K562 (cell line): Measurements from ENCODE around the gene PRKCG.

Experiments used
- EP300 ChIP-seq: IDR thresholded peaks from 2 replicates; pipeline ENCODE4 v1.6.1; 2012; ENCODE audit warnings: low read length, improper control_type of control experiment
- EZH2 ChIP-seq: IDR thresholded peaks from 2 replicates; pipeline ENCODE4 v1.6.1; 2012; ENCODE audit warnings: low read depth, mild to moderate bottlenecking, inconsistent platforms, low read length, borderline replicate concordance
- HIVEP1 ChIP-seq: fragments of 250-450 bp; sonication (Bioruptor Pico); IDR thresholded peaks from 2 replicates; pipeline ENCODE4 v1.4.0; 2020; ENCODE audit warnings: mild to moderate bottlenecking
- HNRNPK ChIP-seq: fragments of 200-400 bp; formaldehyde crosslinking; IDR thresholded peaks from one replicate; pipeline ENCODE4 v1.6.1; 2018; ENCODE audit warnings: mild to moderate bottlenecking, low read depth, low read length; ENCODE audit not compliant: poor library complexity, severe bottlenecking
- MAFF ChIP-seq: IDR thresholded peaks from 2 replicates; pipeline ENCODE4 v1.6.1; 2012; ENCODE audit warnings: low read length, improper control_type of control experiment
- POLR3A ChIP-seq: IDR thresholded peaks from 2 replicates; pipeline ENCODE4 v1.6.1; 2011; ENCODE audit warnings: borderline replicate concordance, mild to moderate bottlenecking, moderate library complexity; ENCODE audit not compliant: insufficient read length, insufficient read depth; ENCODE audit errors: extremely low read depth
- SIRT6 ChIP-seq: IDR thresholded peaks from one replicate; pipeline ENCODE4 v1.6.1; 2012; ENCODE audit warnings: low read depth, mild to moderate bottlenecking, control low read depth, inconsistent platforms, low read length, moderate library complexity
- ZNF707 ChIP-seq: fragments of 250-450 bp; sonication (Bioruptor Pico); conservative IDR thresholded peaks from 2 replicates; pipeline ENCODE4 v1.8.0; 2022; ENCODE audit warnings: inconsistent platforms, mild to moderate bottlenecking, moderate library complexity
- TF ChIP-seq, protein P1 (sequence below): sonication (generic); formaldehyde crosslinking; IDR thresholded peaks from 2 replicates; pipeline ENCODE4 v1.8.0; 2022; ENCODE audit warnings: missing genetic modification reagents, mild to moderate bottlenecking, moderate library complexity, borderline replicate concordance

DNA sequence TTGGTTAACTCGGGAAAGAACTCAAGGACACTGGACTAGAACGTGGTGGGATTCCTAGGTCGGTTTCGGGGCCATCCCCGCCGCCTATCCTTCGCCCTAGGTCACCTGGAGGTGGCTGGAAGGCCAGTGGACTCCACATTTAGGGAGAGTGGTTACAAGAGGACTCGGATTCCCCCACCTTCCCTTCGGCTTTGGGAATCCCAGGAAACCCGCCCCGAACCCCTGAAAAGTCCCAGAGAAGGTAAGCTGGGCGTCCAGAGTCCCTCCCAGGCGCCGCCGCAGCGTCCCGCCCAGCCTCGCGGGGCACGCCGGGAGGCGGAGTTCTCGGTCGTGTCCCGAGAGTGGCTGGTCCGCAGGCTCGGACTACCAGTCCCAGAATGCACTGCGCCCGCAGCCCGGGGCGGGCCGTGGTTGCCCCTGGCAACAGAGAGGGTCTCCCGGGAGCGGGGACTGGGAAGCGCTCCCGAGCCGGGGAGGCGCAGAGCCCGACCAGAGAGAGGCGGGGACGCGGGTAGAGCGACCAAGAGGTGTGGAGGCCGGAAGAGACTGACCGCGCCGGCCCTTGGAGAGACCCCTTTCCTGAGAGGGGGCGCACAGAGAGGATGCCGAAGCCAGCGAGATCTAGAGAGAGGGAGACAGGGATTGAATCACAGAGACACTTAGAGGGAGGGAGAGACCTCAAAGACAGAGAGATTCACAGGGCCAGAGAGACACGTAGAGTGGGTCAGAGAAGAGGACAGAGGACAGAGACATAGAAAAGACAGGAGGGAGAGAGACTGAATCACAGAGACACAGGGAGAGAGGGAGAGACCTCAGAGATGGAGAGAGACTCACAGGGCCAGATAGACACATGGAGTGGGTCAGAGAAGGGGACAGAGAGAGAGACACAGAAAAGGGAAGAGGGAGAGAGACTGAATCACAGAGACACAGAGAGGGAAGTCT, 2.6 kb upstream of the PRKCG start:
- TF ChIP-seq POLR3A (no peak), HIVEP1 (CRISPR knock-in tag) (no peak), EP300 (no peak), ZNF707 (no peak), EZH2 (no peak), MAFF (no peak), HNRNPK (no peak), SIRT6 (no peak)
- TF ChIP-seq, protein P1, sequence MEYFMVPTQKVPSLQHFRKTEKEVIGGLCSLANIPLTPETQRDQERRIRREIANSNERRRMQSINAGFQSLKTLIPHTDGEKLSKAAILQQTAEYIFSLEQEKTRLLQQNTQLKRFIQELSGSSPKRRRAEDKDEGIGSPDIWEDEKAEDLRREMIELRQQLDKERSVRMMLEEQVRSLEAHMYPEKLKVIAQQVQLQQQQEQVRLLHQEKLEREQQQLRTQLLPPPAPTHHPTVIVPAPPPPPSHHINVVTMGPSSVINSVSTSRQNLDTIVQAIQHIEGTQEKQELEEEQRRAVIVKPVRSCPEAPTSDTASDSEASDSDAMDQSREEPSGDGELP (CRISPR knock-in tag), result peak; percentile 46; the same call in 1 of the 2 replicates
